ENCODE data around the gene CCR6. TPM values are rescaled to one million over a fixed set of nuclear protein-coding genes. Genes with fewer than 3 reads are reported as not detected.

CCR6 gene
- total RNA-seq, 1 donor from 2014 or later, result not detected

DNA sequence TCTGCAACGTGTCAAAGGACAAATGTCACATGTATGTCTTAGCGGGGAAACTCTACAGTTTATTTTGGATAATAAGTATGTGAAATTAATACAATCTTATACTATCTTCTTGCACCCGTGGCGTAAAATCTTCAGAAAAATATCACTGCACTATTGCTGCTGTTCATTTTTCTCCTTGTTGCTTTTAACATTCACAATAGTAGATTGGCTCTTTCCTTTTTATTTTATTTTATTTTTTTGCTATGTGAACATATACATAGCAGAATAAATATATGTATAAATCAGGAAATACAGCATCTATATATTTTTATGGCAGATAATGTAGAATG is 19.5 kb downstream of the CCR6 start:
- Histone ChIP-seq H3K4me1 (no peaks in the 10 kb centered on the region), H3K36me3 (no peaks in the 10 kb centered on the region), H3K4me3 (no peak overlapping the region), H3K9me3 (no peaks in the 10 kb centered on the region), H3K27ac (no peak overlapping the region), H3K27me3 (no peaks in the 10 kb centered on the region)
- intact Hi-C loops (cut with DNase I), result loop anchor here (10.0 kb wide), 1 partner anchor 368 kb away; no protein-coding TSS in a partner anchor
- DNase-seq (ENCODE audit: low spot score in 2 of 2), result no peak
- no peak for TF ChIP-seq CTCF (IDR thresholded peaks at IDR 0.05)

- H3K36me3 ChIP-seq, result no peaks in the 10 kb centered on the region
- TF ChIP-seq CTCF (IDR thresholded peaks at IDR 0.05), result no peak
- H3K9me3 ChIP-seq, result no peaks in the 10 kb centered on the region
- H3K27me3 ChIP-seq, result no peaks in the 10 kb centered on the region
- H3K4me3 ChIP-seq, result no peak overlapping the region
- no peak overlapping the region for H3K27ac ChIP-seq
- H3K4me1 ChIP-seq, result no peaks in the 10 kb centered on the region
- intact Hi-C loops (cut with DNase I), result loop anchor here (10.0 kb wide), 1 partner anchor 368 kb away; no protein-coding TSS in a partner anchor
- no peak for DNase-seq (ENCODE audit: low spot score in 2 of 2)
Measured at GRCh38 chr6:167143041-167143440, 20.1 kb downstream of the CCR6 start.

- TF ChIP-seq CTCF (IDR thresholded peaks at IDR 0.05), result no peak
- no peak for DNase-seq (ENCODE audit: low spot score in 2 of 2)
- no peaks in the 10 kb centered on the region for H3K9me3 ChIP-seq
- intact Hi-C loops (cut with DNase I), result loop anchor here (10.0 kb wide), 1 partner anchor 371 kb away; no protein-coding TSS in a partner anchor
- no peak overlapping the region for H3K27ac ChIP-seq
- no peak overlapping the region for H3K4me3 ChIP-seq
- H3K27me3 ChIP-seq, result no peaks in the 10 kb centered on the region
- H3K36me3 ChIP-seq, result no peaks in the 10 kb centered on the region
- H3K4me1 ChIP-seq, result no peaks in the 10 kb centered on the region
Measured at GRCh38 chr6:167145461-167145860, 22.6 kb downstream of the CCR6 start.

DNA sequence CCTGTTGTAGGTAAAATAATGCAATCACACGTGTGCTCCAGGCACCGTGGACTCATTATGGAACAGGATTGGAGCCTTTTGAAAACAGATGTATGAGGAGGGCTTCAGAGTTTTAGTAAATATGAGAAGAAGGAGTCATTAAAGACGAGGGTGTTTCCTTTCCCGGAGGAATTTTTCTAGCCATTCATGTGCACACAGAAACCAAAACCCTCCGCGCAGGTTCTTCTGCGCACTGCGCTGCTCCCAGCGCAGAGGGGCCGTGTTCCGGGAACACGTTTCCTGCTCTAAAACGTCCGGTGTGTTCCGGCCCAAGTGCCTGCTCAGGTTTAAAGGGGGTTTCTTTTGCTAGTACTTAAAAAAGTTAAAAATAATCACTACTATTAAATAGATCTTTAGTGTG is 23.2 kb downstream of the CCR6 start:
- no peak for DNase-seq (ENCODE audit: low spot score in 2 of 2)
- H3K4me3 ChIP-seq, result no peak overlapping the region

GRCh38 chr6:167146977-167147376 is 24.1 kb downstream of the CCR6 start:
- no peak for DNase-seq (ENCODE audit: low spot score in 2 of 2)
- TF ChIP-seq CTCF (IDR thresholded peaks at IDR 0.05), result no peak
- no peak overlapping the region for H3K27ac ChIP-seq
- H3K4me3 ChIP-seq, result no peak overlapping the region
- no peaks in the 10 kb centered on the region for H3K4me1 ChIP-seq
- H3K36me3 ChIP-seq, result no peaks in the 10 kb centered on the region
- H3K9me3 ChIP-seq, result no peaks in the 10 kb centered on the region
- no peaks in the 10 kb centered on the region for H3K27me3 ChIP-seq
- intact Hi-C loops (cut with DNase I), result loop anchor here (10.0 kb wide), 1 partner anchor 372 kb away; no protein-coding TSS in a partner anchor

More for the DNA sequence above, 23.2 kb downstream of the CCR6 start:
- Histone ChIP-seq H3K27ac (no peak overlapping the region), H3K4me1 (no peaks in the 10 kb centered on the region), H3K27me3 (no peaks in the 10 kb centered on the region), H3K36me3 (no peaks in the 10 kb centered on the region), H3K9me3 (no peaks in the 10 kb centered on the region)
- no peak for TF ChIP-seq CTCF (IDR thresholded peaks at IDR 0.05)
- intact Hi-C loops (cut with DNase I), result loop anchor here (10.0 kb wide), 1 partner anchor 371 kb away; no protein-coding TSS in a partner anchor

DNA sequence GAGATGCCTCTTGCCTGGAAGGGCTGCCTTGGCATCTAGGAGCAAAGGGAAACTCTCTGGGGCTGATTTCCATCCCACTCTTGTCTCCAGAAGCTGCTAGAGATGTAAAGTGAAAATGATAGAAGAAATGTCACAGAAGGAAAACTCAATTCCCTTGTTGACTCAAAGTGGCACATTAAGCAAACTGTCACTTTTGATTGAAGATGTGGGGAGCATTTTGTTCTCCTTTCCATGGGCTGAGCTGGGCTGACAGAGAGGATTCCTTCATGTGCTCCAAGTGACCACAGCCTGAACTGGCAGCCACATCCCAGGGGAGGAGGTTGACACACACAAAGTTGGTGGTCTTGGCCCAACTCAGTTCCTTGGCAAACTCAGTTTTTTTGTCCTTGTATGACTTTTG is 25.1 kb downstream of the CCR6 start:
- no peaks in the 10 kb centered on the region for H3K4me1 ChIP-seq
- DNase-seq (ENCODE audit: low spot score in 2 of 2), result no peak
- intact Hi-C loops (cut with DNase I), result loop anchor here (10.0 kb wide), 1 partner anchor 373 kb away; no protein-coding TSS in a partner anchor
- H3K27me3 ChIP-seq, result no peaks in the 10 kb centered on the region
- H3K27ac ChIP-seq, result no peak overlapping the region
- TF ChIP-seq CTCF (IDR thresholded peaks at IDR 0.05), result no peak
- no peaks in the 10 kb centered on the region for H3K9me3 ChIP-seq
- no peak overlapping the region for H3K4me3 ChIP-seq
- no peaks in the 10 kb centered on the region for H3K36me3 ChIP-seq
